ENCODE measurements around the gene ATP2A1.
A peak's percentile ranks its signal among the peaks of the same experiment; 100 is the strongest.
"Not testable (repeated sequence)": the region's sequence is repeated elsewhere in the genome, so short reads cannot be mapped to it uniquely, and the experiment has no call there.

The ATP2A1 gene

GRCh38 chr16:28890355-28890754 is 12.1 kb downstream of the ATP2A1 start:
- not testable (repeated sequence) for H3K4me3 Mint-ChIP-seq, H3K9me3 Mint-ChIP-seq, H3K27me3 Mint-ChIP-seq, H3K36me3 Mint-ChIP-seq, H3K4me1 Mint-ChIP-seq
- peak overlapping the region; percentile 41 for H3K27ac Mint-ChIP-seq

- Mint-ChIP-seq H3K27ac (no peak overlapping the region), H3K4me3 (no peak overlapping the region), H3K36me3 (no peaks in the 10 kb centered on the region), H3K9me3 (no peaks in the 10 kb centered on the region), H3K4me1 (no peaks in the 10 kb centered on the region), H3K27me3 (no peaks in the 10 kb centered on the region)
Observed at GRCh38 chr16:28891964-28892890, 13.9 kb downstream of the ATP2A1 start.

- Mint-ChIP-seq H3K27ac (no peak overlapping the region), H3K27me3 (no peaks in the 10 kb centered on the region), H3K4me3 (no peak overlapping the region), H3K4me1 (no peaks in the 10 kb centered on the region), H3K36me3 (no peaks in the 10 kb centered on the region), H3K9me3 (no peaks in the 10 kb centered on the region)
Observed at GRCh38 chr16:28893291-28893690, 15.0 kb downstream of the ATP2A1 start.

DNA sequence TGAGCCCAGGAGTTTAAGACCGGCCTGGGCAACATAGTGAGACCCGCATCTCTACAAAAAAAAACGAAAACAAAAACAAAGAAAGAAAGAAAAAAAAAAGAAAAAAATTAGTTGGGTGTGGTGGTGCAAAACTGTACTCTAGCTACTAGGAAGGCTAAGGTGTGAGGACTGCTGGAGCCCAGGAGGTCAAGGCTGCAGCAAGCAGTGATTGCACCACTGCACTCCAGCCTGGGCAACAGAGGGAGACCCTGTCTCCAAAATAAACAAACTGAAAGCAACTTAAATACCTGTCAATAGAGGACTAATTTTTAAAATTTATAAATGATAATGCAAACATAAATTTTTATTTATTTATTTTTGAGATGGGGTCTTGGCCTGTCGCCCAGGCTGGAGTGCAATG is 17.3 kb downstream of the ATP2A1 start:
- Mint-ChIP-seq H3K36me3 (no peaks in the 10 kb centered on the region), H3K4me3 (no peak overlapping the region), H3K27me3 (no peaks in the 10 kb centered on the region), H3K27ac (no peak overlapping the region), H3K9me3 (no peaks in the 10 kb centered on the region), H3K4me1 (no peaks in the 10 kb centered on the region)

- no peak overlapping the region for H3K27ac Mint-ChIP-seq
- H3K4me3 Mint-ChIP-seq = no peak overlapping the region
- no peaks in the 10 kb centered on the region for H3K27me3 Mint-ChIP-seq
- H3K4me1 Mint-ChIP-seq = no peaks in the 10 kb centered on the region
- no peaks in the 10 kb centered on the region for H3K9me3 Mint-ChIP-seq
- no peaks in the 10 kb centered on the region for H3K36me3 Mint-ChIP-seq
Observed at GRCh38 chr16:28897826-28898225, 19.5 kb downstream of the ATP2A1 start.

DNA sequence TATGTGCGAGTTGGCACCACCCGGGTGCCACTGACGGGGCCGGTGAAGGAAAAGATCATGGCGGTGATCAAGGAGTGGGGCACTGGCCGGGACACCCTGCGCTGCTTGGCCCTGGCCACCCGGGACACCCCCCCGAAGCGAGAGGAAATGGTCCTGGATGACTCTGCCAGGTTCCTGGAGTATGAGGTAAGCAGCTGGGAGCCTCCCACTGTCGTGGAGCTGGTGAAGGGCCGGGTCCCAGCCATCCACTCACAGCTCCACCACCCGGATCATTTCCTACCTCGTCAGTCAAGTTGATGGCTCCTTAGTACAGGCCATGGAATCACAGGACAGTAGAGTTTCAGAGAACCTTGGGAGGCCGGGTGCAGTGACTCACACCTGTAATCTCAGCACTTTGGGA is 20.0 kb downstream of the ATP2A1 start:
- H3K27me3 Mint-ChIP-seq = no peaks in the 10 kb centered on the region
- no peaks in the 10 kb centered on the region for H3K4me1 Mint-ChIP-seq
- no peaks in the 10 kb centered on the region for H3K9me3 Mint-ChIP-seq
- H3K27ac Mint-ChIP-seq = no peak overlapping the region
- no peak overlapping the region for H3K4me3 Mint-ChIP-seq
- no peaks in the 10 kb centered on the region for H3K36me3 Mint-ChIP-seq

GRCh38 chr16:28898942-28899341 is 20.7 kb downstream of the ATP2A1 start:
- Mint-ChIP-seq H3K4me1 (no peaks in the 10 kb centered on the region), H3K27me3 (no peaks in the 10 kb centered on the region), H3K36me3 (no peaks in the 10 kb centered on the region), H3K27ac (no peak overlapping the region), H3K4me3 (no peak overlapping the region), H3K9me3 (no peaks in the 10 kb centered on the region)

GRCh38 chr16:28899882-28900590 is 21.7 kb downstream of the ATP2A1 start:
- H3K4me3 Mint-ChIP-seq = no peak overlapping the region
- no peaks in the 10 kb centered on the region for H3K27me3 Mint-ChIP-seq
- H3K27ac Mint-ChIP-seq = no peak overlapping the region
- H3K4me1 Mint-ChIP-seq = no peaks in the 10 kb centered on the region
- no peaks in the 10 kb centered on the region for H3K36me3 Mint-ChIP-seq
- no peaks in the 10 kb centered on the region for H3K9me3 Mint-ChIP-seq

GRCh38 chr16:28900601-28901000 is 22.3 kb downstream of the ATP2A1 start:
- no peak overlapping the region for H3K27ac Mint-ChIP-seq

DNA sequence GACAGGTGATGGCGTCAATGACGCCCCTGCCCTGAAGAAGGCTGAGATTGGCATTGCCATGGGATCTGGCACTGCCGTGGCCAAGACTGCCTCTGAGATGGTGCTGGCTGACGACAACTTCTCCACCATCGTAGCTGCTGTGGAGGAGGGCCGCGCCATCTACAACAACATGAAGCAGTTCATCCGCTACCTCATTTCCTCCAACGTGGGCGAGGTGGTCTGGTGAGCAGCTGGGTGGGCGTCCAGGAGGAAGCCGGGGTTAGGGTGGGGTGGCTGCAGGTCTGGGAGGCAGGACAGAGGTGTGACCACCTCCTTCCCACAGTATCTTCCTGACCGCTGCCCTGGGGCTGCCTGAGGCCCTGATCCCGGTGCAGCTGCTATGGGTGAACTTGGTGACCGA is 23.6 kb downstream of the ATP2A1 start:
- no peaks in the 10 kb centered on the region for H3K27me3 Mint-ChIP-seq
- H3K27ac Mint-ChIP-seq = no peak overlapping the region
- H3K36me3 Mint-ChIP-seq = no peaks in the 10 kb centered on the region
- no peaks in the 10 kb centered on the region for H3K9me3 Mint-ChIP-seq
- no peak overlapping the region for H3K4me3 Mint-ChIP-seq
- no peaks in the 10 kb centered on the region for H3K4me1 Mint-ChIP-seq

More at GRCh38 chr16:28900601-28901000, 22.3 kb downstream of the ATP2A1 start:
- Mint-ChIP-seq H3K4me1 (no peaks in the 10 kb centered on the region), H3K4me3 (no peak overlapping the region), H3K36me3 (no peaks in the 10 kb centered on the region), H3K9me3 (no peaks in the 10 kb centered on the region), H3K27me3 (no peaks in the 10 kb centered on the region)

GRCh38 chr16:28902909-28903308 is 24.6 kb downstream of the ATP2A1 start:
- Mint-ChIP-seq H3K4me3 (no peak overlapping the region), H3K4me1 (no peaks in the 10 kb centered on the region), H3K27ac (no peak overlapping the region), H3K27me3 (no peaks in the 10 kb centered on the region), H3K9me3 (no peaks in the 10 kb centered on the region), H3K36me3 (no peaks in the 10 kb centered on the region)

- Mint-ChIP-seq H3K9me3 (no peaks in the 10 kb centered on the region), H3K36me3 (no peaks in the 10 kb centered on the region), H3K27ac (no peak overlapping the region), H3K4me1 (no peaks in the 10 kb centered on the region), H3K27me3 (no peaks in the 10 kb centered on the region), H3K4me3 (no peak overlapping the region)
Observed at GRCh38 chr16:28903344-28904042, 25.2 kb downstream of the ATP2A1 start.

GRCh38 chr16:28904363-28904762 is 26.1 kb downstream of the ATP2A1 start:
- Mint-ChIP-seq H3K27ac (no peak overlapping the region), H3K4me1 (no peaks in the 10 kb centered on the region), H3K36me3 (no peaks in the 10 kb centered on the region), H3K9me3 (no peaks in the 10 kb centered on the region), H3K27me3 (no peaks in the 10 kb centered on the region), H3K4me3 (no peak overlapping the region)

GRCh38 chr16:28904828-28905227 is 26.5 kb downstream of the ATP2A1 start:
- H3K36me3 Mint-ChIP-seq = no peaks in the 10 kb centered on the region
- H3K27ac Mint-ChIP-seq = no peak overlapping the region
- H3K9me3 Mint-ChIP-seq = no peaks in the 10 kb centered on the region
- H3K4me1 Mint-ChIP-seq = no peaks in the 10 kb centered on the region
- no peaks in the 10 kb centered on the region for H3K27me3 Mint-ChIP-seq
- H3K4me3 Mint-ChIP-seq = no peak overlapping the region

DNA sequence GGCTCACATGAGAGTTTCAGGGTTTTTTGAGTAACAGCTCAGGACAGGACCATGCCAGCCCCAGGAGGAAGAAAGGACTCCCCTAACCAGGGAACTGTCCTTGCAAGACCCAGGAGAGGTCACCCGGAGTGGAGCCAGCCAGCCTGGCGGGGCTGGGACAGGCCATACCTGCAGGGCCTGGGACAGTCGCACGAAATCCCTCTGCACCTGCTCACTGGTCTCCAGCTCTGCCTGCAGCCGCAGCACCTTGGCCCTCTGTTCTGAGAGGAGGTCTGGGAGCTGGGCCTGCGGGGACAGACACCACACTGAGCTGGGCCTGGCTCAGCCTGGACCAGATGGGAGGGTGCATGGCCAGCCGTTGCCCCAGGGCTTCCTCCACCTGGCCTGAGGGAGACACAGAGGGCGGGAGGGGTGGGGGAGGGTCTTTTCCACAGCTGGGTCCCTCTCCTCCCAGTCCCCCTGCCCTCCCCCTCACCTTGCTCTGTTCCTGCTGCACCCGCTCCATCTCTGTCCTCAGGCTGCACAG is 27.0 kb downstream of the ATP2A1 start:
- H3K4me3 Mint-ChIP-seq = no peak overlapping the region
- H3K27me3 Mint-ChIP-seq = no peaks in the 10 kb centered on the region
- no peaks in the 10 kb centered on the region for H3K36me3 Mint-ChIP-seq
- H3K4me1 Mint-ChIP-seq = no peaks in the 10 kb centered on the region
- no peaks in the 10 kb centered on the region for H3K9me3 Mint-ChIP-seq
- H3K27ac Mint-ChIP-seq = no peak overlapping the region
